Measurements from ENCODE around the gene PGK1. TPM values are rescaled to one million over a fixed set of nuclear protein-coding genes. Genes with fewer than 3 reads are reported as not detected.

PGK1 gene
- total and polyA plus RNA-seq, 2 donors (not counting 3 experiments of a cell fraction or from before 2014, with no cell fraction given) = 222 to 377 TPM

DNA sequence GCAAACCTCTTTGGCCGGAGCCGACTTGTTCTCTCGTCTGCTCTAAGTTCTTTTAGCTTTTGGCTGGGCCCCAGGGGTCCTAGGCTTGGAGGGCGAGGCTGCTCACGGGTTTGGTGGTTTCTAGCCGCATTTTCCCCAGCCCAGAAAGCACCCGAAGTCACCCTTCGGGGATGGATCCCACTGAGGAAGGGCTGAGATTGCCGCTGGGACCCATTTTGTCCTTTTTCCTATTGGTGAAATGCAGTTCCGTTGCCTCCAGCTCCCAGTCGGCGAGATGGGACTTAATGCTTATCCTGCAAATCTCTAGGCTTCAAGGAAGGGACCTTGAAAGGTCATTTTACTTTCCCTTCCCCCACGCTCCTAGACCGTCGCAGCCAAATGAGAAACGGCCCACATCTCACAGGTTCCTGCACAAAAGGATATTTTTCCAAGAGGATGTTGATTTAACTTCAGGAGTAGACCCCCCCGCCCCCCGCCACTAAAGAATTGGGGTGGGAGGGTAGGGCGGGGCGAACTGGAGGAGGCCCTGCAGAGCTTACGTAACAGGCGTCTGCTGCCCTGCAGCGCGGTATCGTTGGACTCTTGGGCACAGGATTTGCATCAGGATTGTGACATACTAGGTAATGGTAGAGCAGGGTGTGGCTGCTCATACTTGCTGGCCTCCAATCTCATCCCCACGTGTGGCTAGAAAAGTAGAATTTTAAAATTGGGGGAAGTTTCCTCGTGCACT is 564 bp downstream of the PGK1 start:
- no peak for TF ChIP-seq EZH2 (IDR thresholded peaks at IDR 0.05; ENCODE audit: borderline replicate concordance, low read depth, low read length, severe bottlenecking)
- H3K4me2 ChIP-seq (ENCODE audit: insufficient read depth, low read length) = peak overlapping the region; percentile 92
- H3K9ac ChIP-seq (replicated peaks; ENCODE audit: extremely low read depth, insufficient read depth, low read length) = peak overlapping the region; percentile 99
- peaks cover 33% of the 10 kb centered on the region for H3K4me1 ChIP-seq (ENCODE audit: control insufficient read depth, extremely low read depth, insufficient read depth, low read length)
- peak overlapping the region; percentile 94 for H3K27ac ChIP-seq (ENCODE audit: insufficient read depth, low read depth, low read length)
- H3K27me3 ChIP-seq (ENCODE audit: control insufficient read depth in 2 of 2, insufficient read depth in 2 of 2, low read length in 2 of 2) = peaks cover 1 to 2% of the 10 kb centered on the region in 2 experiments
- H3K79me2 ChIP-seq (ENCODE audit: control insufficient read depth, insufficient read depth, low read length) = peaks cover 55% of the 10 kb centered on the region
- peak; percentile 63 for FAIRE-seq
- H3K36me3 ChIP-seq (ENCODE audit: control insufficient read depth in 2 of 2, extremely low read depth in 1 of 2, insufficient read depth in 2 of 2, low read length in 2 of 2) = no peaks in the 10 kb centered on the region
- ChIA-PET CTCF (no interaction called here), POLR2A (interaction anchor here (0.7 kb wide), 1 partner anchor 40 kb away, joined by 3 read pairs; no protein-coding TSS in a partner anchor)
- no peaks in the 10 kb centered on the region for H3K9me1 ChIP-seq (replicated peaks; ENCODE audit: control insufficient read depth, extremely low read depth, insufficient read depth, low read length)
- peak overlapping the region; percentile 33 to 96 (median 71) for H3K4me3 ChIP-seq (replicated peaks in 1 of 3; ENCODE audit: insufficient read depth in 1 of 3, low read depth in 1 of 3, low read length in 3 of 3)
- BruUV-seq (replicated peaks) = TSS peak; percentile 73
- H4K20me1 ChIP-seq (replicated peaks; ENCODE audit: control insufficient read depth, extremely low read depth, insufficient read depth, low read length) = peaks cover 13% of the 10 kb centered on the region
- dilution Hi-C loops (cut with MboI; ENCODE audit: extremely low pct_ligation_motif_present, low sequenced_read_pairs) (no loop called here), intact Hi-C loops (cut with micrococcal nuclease) (loop anchor here (1.0 to 10.0 kb wide), 3 partner anchors 34 to 1020 kb away; partner anchors contain the start of genes COX7B and TAF9B)
- H3K9me3 ChIP-seq (replicated peaks; ENCODE audit: control insufficient read depth, insufficient read depth, low read length) = no peaks in the 10 kb centered on the region
- DNase-seq (ENCODE audit: low read depth, low spot score) = peak; percentile 34
- no peak overlapping the region for H2AFZ ChIP-seq (ENCODE audit: low read depth, low read length)

DNA sequence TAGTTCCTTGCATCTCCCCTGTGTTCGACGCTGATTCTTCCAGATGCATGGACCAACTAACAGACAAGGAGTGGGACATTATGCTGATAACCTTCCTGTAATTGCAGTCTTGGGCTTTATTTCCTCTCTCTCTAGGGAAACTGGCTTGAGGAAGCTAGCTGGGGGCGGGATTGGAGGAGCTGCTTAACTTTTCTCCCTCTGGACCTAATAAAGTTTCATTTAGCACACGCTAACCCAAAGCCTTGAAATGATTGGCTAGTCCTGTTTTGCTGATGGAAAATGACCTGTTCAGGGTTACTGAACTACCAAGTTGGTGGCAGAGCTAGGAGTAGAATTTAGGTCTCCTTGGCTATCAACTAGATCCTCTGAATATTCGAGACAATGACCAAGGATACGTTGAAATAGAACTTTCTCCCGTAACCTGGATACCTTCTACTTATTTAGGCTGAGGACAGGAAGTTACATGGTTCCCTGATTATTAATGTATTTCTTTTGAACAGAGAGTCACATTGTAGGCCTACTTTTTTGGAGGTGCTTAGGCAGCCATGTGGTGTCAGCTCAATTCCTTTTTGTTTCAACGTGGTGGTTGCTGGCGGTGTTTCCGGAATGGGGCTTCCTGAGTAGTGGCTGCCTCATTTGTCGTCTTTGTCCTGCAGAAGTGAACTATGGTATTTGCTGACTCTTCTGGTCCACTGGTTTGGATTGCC is 2.0 kb downstream of the PGK1 start:
- intact Hi-C loops (cut with micrococcal nuclease) (loop anchor here (1.0 to 10.0 kb wide), 3 partner anchors 33 to 1021 kb away; partner anchors contain the start of genes MAGT1 and TAF9B), dilution Hi-C loops (cut with MboI; ENCODE audit: extremely low pct_ligation_motif_present, low sequenced_read_pairs) (no loop called here)
- Histone ChIP-seq H3K27me3 (ENCODE audit: control insufficient read depth in 2 of 2, insufficient read depth in 2 of 2, low read length in 2 of 2) (no peaks in the 10 kb centered on the region), H3K27ac (ENCODE audit: insufficient read depth, low read depth, low read length) (peak overlapping the region; percentile 94), H4K20me1 (replicated peaks; ENCODE audit: control insufficient read depth, extremely low read depth, insufficient read depth, low read length) (peaks cover 13% of the 10 kb centered on the region), H3K36me3 (ENCODE audit: control insufficient read depth in 2 of 2, extremely low read depth in 1 of 2, insufficient read depth in 2 of 2, low read length in 2 of 2) (no peaks in the 10 kb centered on the region), H3K4me3 (replicated peaks in 1 of 3; ENCODE audit: insufficient read depth in 1 of 3, low read depth in 1 of 3, low read length in 3 of 3) (peak overlapping the region; percentile 33 to 96 (median 71)), H3K9me1 (replicated peaks; ENCODE audit: control insufficient read depth, extremely low read depth, insufficient read depth, low read length) (no peaks in the 10 kb centered on the region), H3K4me1 (ENCODE audit: control insufficient read depth, extremely low read depth, insufficient read depth, low read length) (peaks cover 33% of the 10 kb centered on the region), H2AFZ (ENCODE audit: low read depth, low read length) (no peak overlapping the region), H3K79me2 (ENCODE audit: control insufficient read depth, insufficient read depth, low read length) (peaks cover 67% of the 10 kb centered on the region), H3K4me2 (ENCODE audit: insufficient read depth, low read length) (peak overlapping the region; percentile 92), H3K9ac (replicated peaks; ENCODE audit: extremely low read depth, insufficient read depth, low read length) (peak overlapping the region; percentile 42), H3K9me3 (replicated peaks; ENCODE audit: control insufficient read depth, insufficient read depth, low read length) (no peaks in the 10 kb centered on the region)
- FAIRE-seq (no peak), DNase-seq (ENCODE audit: low read depth, low spot score) (peak; percentile 1)
- TF ChIP-seq, protein P1, sequence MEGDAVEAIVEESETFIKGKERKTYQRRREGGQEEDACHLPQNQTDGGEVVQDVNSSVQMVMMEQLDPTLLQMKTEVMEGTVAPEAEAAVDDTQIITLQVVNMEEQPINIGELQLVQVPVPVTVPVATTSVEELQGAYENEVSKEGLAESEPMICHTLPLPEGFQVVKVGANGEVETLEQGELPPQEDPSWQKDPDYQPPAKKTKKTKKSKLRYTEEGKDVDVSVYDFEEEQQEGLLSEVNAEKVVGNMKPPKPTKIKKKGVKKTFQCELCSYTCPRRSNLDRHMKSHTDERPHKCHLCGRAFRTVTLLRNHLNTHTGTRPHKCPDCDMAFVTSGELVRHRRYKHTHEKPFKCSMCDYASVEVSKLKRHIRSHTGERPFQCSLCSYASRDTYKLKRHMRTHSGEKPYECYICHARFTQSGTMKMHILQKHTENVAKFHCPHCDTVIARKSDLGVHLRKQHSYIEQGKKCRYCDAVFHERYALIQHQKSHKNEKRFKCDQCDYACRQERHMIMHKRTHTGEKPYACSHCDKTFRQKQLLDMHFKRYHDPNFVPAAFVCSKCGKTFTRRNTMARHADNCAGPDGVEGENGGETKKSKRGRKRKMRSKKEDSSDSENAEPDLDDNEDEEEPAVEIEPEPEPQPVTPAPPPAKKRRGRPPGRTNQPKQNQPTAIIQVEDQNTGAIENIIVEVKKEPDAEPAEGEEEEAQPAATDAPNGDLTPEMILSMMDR (IDR thresholded peaks at IDR 0.05; ENCODE audit: extremely low read depth in 1 of 2, insufficient read depth in 1 of 2, low read depth in 1 of 2, low read length in 2 of 2) = no peak
- TF ChIP-seq POLR2AphosphoS5 (IDR thresholded peaks at IDR 0.05; ENCODE audit: insufficient read depth, low read depth, low read length) (no peak), FOS (IDR thresholded peaks at IDR 0.05; ENCODE audit: borderline replicate concordance, insufficient read depth, low read length) (no peak), MYC (IDR thresholded peaks at IDR 0.05; ENCODE audit: low read depth, low read length) (no peak), JUN (IDR thresholded peaks at IDR 0.05; ENCODE audit: borderline replicate concordance, insufficient read depth, insufficient read length, low read depth) (no peak), GATA2 (IDR thresholded peaks at IDR 0.05; ENCODE audit: insufficient read depth, insufficient read length, low read depth, low read length) (no peak), MAX (IDR thresholded peaks at IDR 0.05; ENCODE audit: insufficient read depth, insufficient read length) (no peak), EZH2 (IDR thresholded peaks at IDR 0.05; ENCODE audit: borderline replicate concordance, low read depth, low read length, severe bottlenecking) (no peak), POLR2A (IDR thresholded peaks at IDR 0.05; ENCODE audit: low read depth, low read length) (no peak)
- POLR2A ChIA-PET = no interaction called here
- no TSS peak for BruUV-seq (replicated peaks)
- CTCF ChIA-PET = interaction anchor here (1.0 to 1.2 kb wide), 2 partner anchors 14 to 227 kb away, joined by 3 read pairs; no protein-coding TSS in a partner anchor

Measured in endothelial cell of umbilical vein (primary cell).